H9 (cell line): Measurements from ENCODE around the gene PPP1CB. TPM values are rescaled to one million over a fixed set of nuclear protein-coding genes. Genes with fewer than 3 reads are reported as not detected.

Source experiments
- DNase-seq: peaks from one replicate; pipeline ENCODE4 v3.0.0-alpha.2; 2017
- H2AFZ ChIP-seq: one replicate; pipeline ENCODE4 v1.6.1; 2013; ENCODE audit warnings: mild to moderate bottlenecking, low read length, control low read depth, moderate library complexity
- H2AK5ac ChIP-seq: 2 replicates; pipeline ENCODE4 v1.6.1; 2013; ENCODE audit warnings: low read length, control low read depth, mixed read lengths; ENCODE audit not compliant: insufficient read length
- H2BK120ac ChIP-seq: one replicate; pipeline ENCODE4 v1.6.1; 2013; ENCODE audit warnings: low read depth, mild to moderate bottlenecking, low read length, control low read depth, inconsistent platforms; ENCODE audit not compliant: poor library complexity, severe bottlenecking
- H2BK12ac ChIP-seq: 2 replicates; pipeline ENCODE4 v1.6.1; 2013; ENCODE audit warnings: low read length, control low read depth, mixed read lengths, low read depth; ENCODE audit not compliant: insufficient read length
- H2BK15ac ChIP-seq: 2 replicates; pipeline ENCODE4 v1.6.1; 2013; ENCODE audit warnings: low read depth, low read length, control low read depth
- H2BK20ac ChIP-seq: one replicate; pipeline ENCODE4 v1.6.1; 2013; ENCODE audit warnings: low read depth, mild to moderate bottlenecking, low read length, control low read depth, inconsistent platforms; ENCODE audit not compliant: poor library complexity, severe bottlenecking
- H2BK5ac ChIP-seq: 2 replicates; pipeline ENCODE4 v1.6.1; 2013; ENCODE audit warnings: low read length, control low read depth, mixed read lengths; ENCODE audit not compliant: insufficient read length
- H3K14ac ChIP-seq: 2 replicates; pipeline ENCODE4 v1.6.1; 2013; ENCODE audit warnings: low read length, control low read depth; ENCODE audit not compliant: insufficient read depth
- H3K18ac ChIP-seq: 2 replicates; pipeline ENCODE4 v1.6.1; 2013; ENCODE audit warnings: low read depth, mild to moderate bottlenecking, mixed read lengths, low read length, control low read depth; ENCODE audit not compliant: insufficient read length
- H3K23ac ChIP-seq: 2 replicates; pipeline ENCODE4 v1.6.1; 2013; ENCODE audit warnings: low read length, control low read depth, mixed read lengths, low read depth; ENCODE audit not compliant: insufficient read length
- H3K23me2 ChIP-seq: 2 replicates; pipeline ENCODE4 v1.6.1; 2013; ENCODE audit warnings: low read depth, mild to moderate bottlenecking, mixed read lengths, low read length, control low read depth; ENCODE audit not compliant: insufficient read length, poor library complexity, severe bottlenecking
- H3K27ac ChIP-seq: 2 replicates; pipeline ENCODE4 v1.5.1; 2013; ENCODE audit warnings: low read length, control low read depth, mixed read lengths, low read depth; ENCODE audit not compliant: insufficient read length
- H3K27me3 ChIP-seq: 2 replicates; pipeline ENCODE4 v1.6.1; 2013; ENCODE audit warnings: low read length, control low read depth, inconsistent platforms; ENCODE audit not compliant: insufficient read depth
- H3K4ac ChIP-seq: 2 replicates; pipeline ENCODE4 v1.6.1; 2013; ENCODE audit warnings: low read depth, mild to moderate bottlenecking, control low read depth, inconsistent platforms, low read length, moderate library complexity
- H3K4me1 ChIP-seq: 2 replicates; pipeline ENCODE4 v1.6.1; 2013; ENCODE audit warnings: low read length, control low read depth, inconsistent platforms; ENCODE audit not compliant: insufficient read depth
- H3K4me2 ChIP-seq: 2 replicates; pipeline ENCODE4 v1.6.1; 2013; ENCODE audit warnings: low read length, control low read depth, mixed read lengths; ENCODE audit not compliant: insufficient read length, insufficient read depth
- H3K56ac ChIP-seq: 2 replicates; pipeline ENCODE4 v1.6.1; 2013; ENCODE audit warnings: low read depth, mild to moderate bottlenecking, mixed read lengths, low read length, control low read depth; ENCODE audit not compliant: insufficient read length
- H3K79me1 ChIP-seq: 2 replicates; pipeline ENCODE4 v1.6.1; 2013; ENCODE audit warnings: low read depth, mild to moderate bottlenecking, moderate library complexity, low read length, control low read depth, inconsistent platforms; ENCODE audit not compliant: insufficient read depth, poor library complexity, severe bottlenecking
- H3K79me2 ChIP-seq: 2 replicates; pipeline ENCODE4 v1.6.1; 2013; ENCODE audit warnings: low read length, control low read depth, inconsistent platforms; ENCODE audit not compliant: insufficient read depth
- H3K9ac ChIP-seq: 2 replicates; pipeline ENCODE4 v1.6.1; 2013; ENCODE audit warnings: low read length, control low read depth, mixed read lengths; ENCODE audit not compliant: insufficient read length; ENCODE audit errors: extremely low read depth
- H3K9me3 ChIP-seq: one replicate; pipeline ENCODE4 v1.6.1; 2013; ENCODE audit warnings: low read depth, low read length, inconsistent platforms; ENCODE audit not compliant: control insufficient read depth
- H3T11ph ChIP-seq: one replicate; pipeline ENCODE4 v1.6.1; 2013; ENCODE audit warnings: mild to moderate bottlenecking, low read length, control low read depth, inconsistent platforms
- H4K20me1 ChIP-seq: one replicate; pipeline ENCODE4 v1.6.1; 2013; ENCODE audit not compliant: control insufficient read depth, insufficient read length, insufficient read depth
- H4K5ac ChIP-seq: 2 replicates; pipeline ENCODE4 v1.6.1; 2013; ENCODE audit warnings: low read depth, mild to moderate bottlenecking, mixed read lengths, low read length, control low read depth; ENCODE audit not compliant: insufficient read length
- H4K8ac ChIP-seq: replicated peaks from 2 replicates; pipeline ENCODE4 v1.6.1; 2013; ENCODE audit warnings: low read length, control low read depth, mixed read lengths, low read depth; ENCODE audit not compliant: insufficient read length
- H4K91ac ChIP-seq: 2 replicates; pipeline ENCODE4 v1.6.1; 2013; ENCODE audit warnings: low read depth, mild to moderate bottlenecking, moderate library complexity, mixed read lengths, low read length, control low read depth; ENCODE audit not compliant: insufficient read length
- H3K27ac Mint-ChIP-seq, 3 experiments: 2 replicates in 2 of 3; 3 replicates in 1 of 3; pipeline ENCODE4 v1.8.0; 2020 to 2021; ENCODE audit warnings: mixed read lengths in 3 of 3, mild to moderate bottlenecking in 1 of 3, moderate library complexity in 1 of 3
- H3K27me3 Mint-ChIP-seq: 2 replicates; pipeline ENCODE4 v1.8.0; 2021; ENCODE audit warnings: low read depth, mild to moderate bottlenecking, moderate library complexity, mixed read lengths
- H3K36me3 Mint-ChIP-seq, 3 experiments: 2 replicates in 2 of 3; 3 replicates in 1 of 3; pipeline ENCODE4 v1.8.0; 2020 to 2021; ENCODE audit warnings: low read depth in 3 of 3, mixed read lengths in 3 of 3; ENCODE audit not compliant: insufficient read depth in 1 of 3
- H3K4me1 Mint-ChIP-seq, 2 experiments: 2 replicates each; pipeline ENCODE4 v1.8.0; 2020; ENCODE audit warnings: mixed read lengths in 2 of 2
- H3K4me3 Mint-ChIP-seq, 2 experiments: 2 replicates in 1 of 2; 3 replicates in 1 of 2; pipeline ENCODE4 v1.8.0; 2020 to 2021; ENCODE audit warnings: mild to moderate bottlenecking in 2 of 2, mixed read lengths in 2 of 2, moderate library complexity in 1 of 2
- H3K9me3 Mint-ChIP-seq, 2 experiments: 2 replicates in 1 of 2; 3 replicates in 1 of 2; pipeline ENCODE4 v1.8.0; 2020; ENCODE audit warnings: mild to moderate bottlenecking in 2 of 2, mixed read lengths in 2 of 2, moderate library complexity in 1 of 2
- WGBS: extraction: QIAGEN DNeasy Blood & Tissue Kit; methylation state at CpG from one replicate; pipeline ENCODE4 v1.1.7; 2013; ENCODE audit warnings: missing lambda C conversion rate, low lambda C conversion rate, mixed read lengths; ENCODE audit not compliant: insufficient read length; ENCODE audit errors: extremely low coverage; 5-methylcytosine and 5-hydroxymethylcytosine counted together
- total RNA-seq: library from RNA; stranded (reverse); gene quantifications from 2 replicates; pipeline ENCODE4 v1.2.1, GENCODE V29; 2021
- TF ChIP-seq, protein P1 (sequence below): fragments of 200-600 bp; sonication (generic); conservative IDR thresholded peaks from 3 replicates; pipeline ENCODE4 v1.8.0; 2021; ENCODE audit warnings: antibody characterized with exemption, mild to moderate bottlenecking

Gene PPP1CB
- total RNA-seq, 1 experiment from 2014 or later: 184 TPM

GRCh38 chr2:28752631-28753376, 1.2 kb downstream of the PPP1CB start:
- Histone ChIP-seq H3T11ph (no peak overlapping the region), H3K23me2 (peaks cover 6% of the 10 kb centered on the region), H2AFZ (no peak overlapping the region), H3K14ac (peak overlapping the region; percentile 98), H4K8ac (no peak overlapping the region), H3K27me3 (no peaks in the 10 kb centered on the region), H2BK15ac (no peak overlapping the region), H3K9ac (peak overlapping the region; percentile 94), H3K27ac (no peak overlapping the region), H3K23ac (no peak overlapping the region), H2BK120ac (peak overlapping the region; percentile 71), H2BK5ac (no peak overlapping the region), H3K18ac (peak overlapping the region; percentile 100), H2BK12ac (no peak overlapping the region), H3K4ac (no peak overlapping the region; the same call in 1 of the 2 replicates), H3K4me2 (peak overlapping the region; percentile 85), H2BK20ac (no peak overlapping the region), H4K5ac (no peak overlapping the region), H4K20me1 (no peaks in the 10 kb centered on the region), H3K9me3 (no peaks in the 10 kb centered on the region), H3K79me2 (peaks cover 42% of the 10 kb centered on the region; the same call in 1 of the 2 replicates), H2AK5ac (no peak overlapping the region), H3K4me1 (no peaks in the 10 kb centered on the region; the same call in 1 of the 2 replicates), H4K91ac (no peak overlapping the region), H3K56ac (no peak overlapping the region), H3K79me1 (peaks cover 4% of the 10 kb centered on the region)
- peaks cover 0 to 3% of the 10 kb centered on the region in 2 experiments; a peak in 1 of 5 replicates for H3K9me3 Mint-ChIP-seq
- H3K27me3 Mint-ChIP-seq: no peaks in the 10 kb centered on the region; the same call in 1 of the 2 replicates
- no CpG with 5 or more reads among the region's 14 CpGs for WGBS
- DNase-seq: no peak
- TF ChIP-seq, protein P1, sequence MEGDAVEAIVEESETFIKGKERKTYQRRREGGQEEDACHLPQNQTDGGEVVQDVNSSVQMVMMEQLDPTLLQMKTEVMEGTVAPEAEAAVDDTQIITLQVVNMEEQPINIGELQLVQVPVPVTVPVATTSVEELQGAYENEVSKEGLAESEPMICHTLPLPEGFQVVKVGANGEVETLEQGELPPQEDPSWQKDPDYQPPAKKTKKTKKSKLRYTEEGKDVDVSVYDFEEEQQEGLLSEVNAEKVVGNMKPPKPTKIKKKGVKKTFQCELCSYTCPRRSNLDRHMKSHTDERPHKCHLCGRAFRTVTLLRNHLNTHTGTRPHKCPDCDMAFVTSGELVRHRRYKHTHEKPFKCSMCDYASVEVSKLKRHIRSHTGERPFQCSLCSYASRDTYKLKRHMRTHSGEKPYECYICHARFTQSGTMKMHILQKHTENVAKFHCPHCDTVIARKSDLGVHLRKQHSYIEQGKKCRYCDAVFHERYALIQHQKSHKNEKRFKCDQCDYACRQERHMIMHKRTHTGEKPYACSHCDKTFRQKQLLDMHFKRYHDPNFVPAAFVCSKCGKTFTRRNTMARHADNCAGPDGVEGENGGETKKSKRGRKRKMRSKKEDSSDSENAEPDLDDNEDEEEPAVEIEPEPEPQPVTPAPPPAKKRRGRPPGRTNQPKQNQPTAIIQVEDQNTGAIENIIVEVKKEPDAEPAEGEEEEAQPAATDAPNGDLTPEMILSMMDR: no peak
- H3K36me3 Mint-ChIP-seq: peaks cover 2 to 5% (median 3%) of the 10 kb centered on the region in 3 experiments; a peak in 3 of 7 replicates
- peak overlapping the region; percentile 87 to 97 for H3K4me3 Mint-ChIP-seq
- H3K27ac Mint-ChIP-seq: peak overlapping the region; percentile 82 to 95 (median 90)
- H3K4me1 Mint-ChIP-seq: peaks cover 39% of the 10 kb centered on the region in 2 experiments
